GM23338 (cell line): Measurements from ENCODE around the gene RGMB. TPM values are rescaled to one million over a fixed set of nuclear protein-coding genes. Genes with fewer than 3 reads are reported as not detected.
A peak's percentile ranks its signal among the peaks of the same experiment; 100 is the strongest.

Source experiments
- ATAC-seq: fragments of 200-7000 bp; cut with Tn5 transposase; 3 replicates; pipeline ENCODE4 v1.9.1; 2020
- DNase-seq: peaks from one replicate; pipeline ENCODE4 v3.0.0-alpha.2; 2015; ENCODE audit warnings: low spot score
- H2AFZ ChIP-seq: fragments of 200-600 bp; sonication (generic); 2 replicates; pipeline ENCODE4 v1.8.0; 2016; ENCODE audit warnings: antibody characterized with exemption, mild to moderate bottlenecking, moderate library complexity
- H3F3A ChIP-seq: fragments of 200-600 bp; sonication (generic); replicated peaks from 2 replicates; pipeline ENCODE4 v1.8.0; 2017; ENCODE audit warnings: antibody characterized with exemption, mixed run types, low read depth
- H3K27ac ChIP-seq: fragments of 200-600 bp; sonication (generic); 2 replicates; pipeline ENCODE4 v1.6.1; 2016; ENCODE audit warnings: low read depth
- H3K27me3 ChIP-seq: fragments of 200-600 bp; sonication (generic); 2 replicates; pipeline ENCODE4 v1.8.0; 2016; ENCODE audit warnings: mild to moderate bottlenecking, mixed run types, moderate library complexity; ENCODE audit not compliant: insufficient read depth
- H3K36me3 ChIP-seq: fragments of 200-600 bp; sonication (generic); 2 replicates; pipeline ENCODE4 v1.8.0; 2016; ENCODE audit warnings: mild to moderate bottlenecking; ENCODE audit not compliant: insufficient read depth
- H3K4me1 ChIP-seq: fragments of 200-600 bp; sonication (generic); 2 replicates; pipeline ENCODE4 v1.8.0; 2016; ENCODE audit warnings: mild to moderate bottlenecking, moderate library complexity; ENCODE audit not compliant: insufficient read depth
- H3K4me2 ChIP-seq: fragments of 200-600 bp; sonication (generic); 2 replicates; pipeline ENCODE4 v1.7.1; 2017; ENCODE audit warnings: mixed run types
- H3K4me3 ChIP-seq: fragments of 200-600 bp; sonication (generic); 2 replicates; pipeline ENCODE4 v1.6.1; 2016; ENCODE audit warnings: mixed run types
- H3K79me2 ChIP-seq: fragments of 200-600 bp; sonication (generic); replicated peaks from 2 replicates; pipeline ENCODE4 v1.8.0; 2017; ENCODE audit warnings: mild to moderate bottlenecking; ENCODE audit not compliant: insufficient read depth
- H3K9me2 ChIP-seq: fragments of 200-600 bp; sonication (generic); 2 replicates; pipeline ENCODE4 v1.8.0; 2017; ENCODE audit not compliant: insufficient read depth
- H4K20me1 ChIP-seq: fragments of 200-600 bp; sonication (generic); replicated peaks from 2 replicates; pipeline ENCODE4 v1.8.0; 2017; ENCODE audit warnings: mild to moderate bottlenecking; ENCODE audit not compliant: insufficient read depth
- H3K27ac Mint-ChIP-seq: 2 replicates; pipeline ENCODE4 v1.8.0; 2020; ENCODE audit warnings: inconsistent platforms, mild to moderate bottlenecking, moderate library complexity, mixed read lengths
- H3K27me3 Mint-ChIP-seq: 3 replicates; pipeline ENCODE4 v1.8.0; 2022; ENCODE audit warnings: low read depth, mild to moderate bottlenecking, moderate library complexity, mixed read lengths, inconsistent platforms; ENCODE audit not compliant: insufficient read depth, poor library complexity
- H3K36me3 Mint-ChIP-seq: 3 replicates; pipeline ENCODE4 v1.8.0; 2021; ENCODE audit warnings: low read depth, mild to moderate bottlenecking, inconsistent platforms, moderate library complexity, mixed read lengths
- H3K4me1 Mint-ChIP-seq: 3 replicates; pipeline ENCODE4 v1.8.0; 2020; ENCODE audit warnings: mild to moderate bottlenecking, inconsistent platforms, mixed read lengths
- H3K4me3 Mint-ChIP-seq: 3 replicates; pipeline ENCODE4 v1.8.0; 2021; ENCODE audit warnings: moderate library complexity, mild to moderate bottlenecking, inconsistent platforms, mixed read lengths
- H3K9me3 Mint-ChIP-seq: 3 replicates; pipeline ENCODE4 v1.8.0; 2020; ENCODE audit warnings: moderate library complexity, mild to moderate bottlenecking, inconsistent platforms, mixed read lengths
- CREB1 ChIP-seq: fragments of 250-450 bp; sonication (Bioruptor Pico); IDR thresholded peaks from 2 replicates; pipeline ENCODE4 v1.5.0; 2020; ENCODE audit warnings: low read depth, mild to moderate bottlenecking, moderate library complexity
- EZH2 ChIP-seq: fragments of 200-600 bp; sonication (generic); IDR thresholded peaks from one replicate; pipeline ENCODE4 v1.8.0; 2017; ENCODE audit warnings: antibody characterized with exemption, mild to moderate bottlenecking, low read depth; ENCODE audit not compliant: unreplicated experiment
- EZH2phosphoT487 ChIP-seq: fragments of 200-600 bp; sonication (generic); IDR thresholded peaks from one replicate; pipeline ENCODE4 v1.8.1; 2018; ENCODE audit warnings: antibody characterized with exemption; ENCODE audit not compliant: unreplicated experiment
- NANOG ChIP-seq: IDR thresholded peaks from 2 replicates; pipeline ENCODE4 v1.6.1; 2016; ENCODE audit warnings: antibody characterized with exemption, borderline replicate concordance
- STAT1 ChIP-seq: IDR thresholded peaks from one replicate; pipeline ENCODE4 v1.6.1; 2016; ENCODE audit warnings: antibody characterized with exemption; ENCODE audit not compliant: unreplicated experiment
- polyA plus RNA-seq: library from polyadenylated mRNA; unstranded; fragments of >200 nt; fragmentation: Nextera tagmentation; extraction: Ambion mirVana; gene quantifications from 2 replicates; pipeline ENCODE4 v1.2.1, GENCODE V29; 2016
- total RNA-seq: library from RNA; depleted of rRNA; stranded (reverse); fragments of >200 nt; shearing (Covaris generic); gene quantifications from 2 replicates; pipeline ENCODE4 v1.2.3, GENCODE V29; 2014
- TF ChIP-seq, protein P1 (sequence below): fragments of 250-450 bp; sonication (Bioruptor Pico); IDR thresholded peaks from 2 replicates; pipeline ENCODE4 v1.5.0; 2020; ENCODE audit warnings: mild to moderate bottlenecking, moderate library complexity
- TF ChIP-seq, protein P2 (sequence below): IDR thresholded peaks from 2 replicates; pipeline ENCODE4 v1.6.1; 2016; ENCODE audit warnings: antibody characterized with exemption
- TF ChIP-seq, protein P3 (sequence below): IDR thresholded peaks from one replicate; pipeline ENCODE4 v1.6.1; 2018; ENCODE audit warnings: antibody characterized with exemption; ENCODE audit not compliant: unreplicated experiment

RGMB gene
- total and polyA plus RNA-seq, 2 experiments from 2014 or later = 21.7 to 34.3 TPM

DNA sequence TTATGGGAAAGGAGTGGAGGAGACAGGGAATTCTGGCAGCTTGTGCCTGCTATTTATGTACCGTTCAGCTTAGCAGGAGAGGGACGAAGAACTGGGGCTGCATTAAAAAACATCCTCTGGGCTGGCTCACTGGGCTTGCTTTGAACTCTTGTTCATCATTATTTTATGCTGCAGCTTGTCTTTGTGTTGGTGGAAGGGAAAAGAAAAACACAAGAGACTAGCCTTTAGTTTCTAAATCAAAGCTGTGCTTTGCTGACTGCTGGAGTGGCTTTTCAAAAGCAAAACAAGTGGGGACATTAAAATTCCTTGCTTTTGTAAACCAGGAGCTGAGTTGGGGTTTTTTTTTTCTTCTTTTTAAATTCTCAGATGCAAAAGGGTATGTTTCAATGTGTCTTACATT, 5.9 kb upstream of the RGMB start:
- Histone ChIP-seq H3K79me2 (no peaks in the 10 kb centered on the region), H3K36me3 (no peaks in the 10 kb centered on the region), H3F3A (peaks cover 11% of the 10 kb centered on the region; the same call in 1 of the 2 replicates), H4K20me1 (peaks cover 7% of the 10 kb centered on the region; the same call in 1 of the 2 replicates), H3K4me2 (peak overlapping the region; percentile 88), H3K27ac (peak overlapping the region; percentile 74), H3K27me3 (peaks cover 44% of the 10 kb centered on the region), H3K4me1 (peaks cover 18% of the 10 kb centered on the region), H2AFZ (no peak overlapping the region), H3K9me2 (no peaks in the 10 kb centered on the region), H3K4me3 (peak overlapping the region; percentile 75; the same call in 1 of the 2 replicates)
- Mint-ChIP-seq H3K9me3 (0 out of 3 replicates have a peak, but pooled peaks cover 2% of the 10 kb centered on the region), H3K27me3 (peaks cover 37% of the 10 kb centered on the region), H3K36me3 (no peaks in the 10 kb centered on the region; the same call in 2 of the 3 replicates), H3K4me1 (peaks cover 42% of the 10 kb centered on the region), H3K4me3 (peak overlapping the region; percentile 93), H3K27ac (no peak overlapping the region)
- DNase-seq (peak; percentile 62), ATAC-seq (no peak)
- peak; percentile 61; the same call in 1 of the 2 replicates for TF ChIP-seq NANOG
- TF ChIP-seq, protein P1, sequence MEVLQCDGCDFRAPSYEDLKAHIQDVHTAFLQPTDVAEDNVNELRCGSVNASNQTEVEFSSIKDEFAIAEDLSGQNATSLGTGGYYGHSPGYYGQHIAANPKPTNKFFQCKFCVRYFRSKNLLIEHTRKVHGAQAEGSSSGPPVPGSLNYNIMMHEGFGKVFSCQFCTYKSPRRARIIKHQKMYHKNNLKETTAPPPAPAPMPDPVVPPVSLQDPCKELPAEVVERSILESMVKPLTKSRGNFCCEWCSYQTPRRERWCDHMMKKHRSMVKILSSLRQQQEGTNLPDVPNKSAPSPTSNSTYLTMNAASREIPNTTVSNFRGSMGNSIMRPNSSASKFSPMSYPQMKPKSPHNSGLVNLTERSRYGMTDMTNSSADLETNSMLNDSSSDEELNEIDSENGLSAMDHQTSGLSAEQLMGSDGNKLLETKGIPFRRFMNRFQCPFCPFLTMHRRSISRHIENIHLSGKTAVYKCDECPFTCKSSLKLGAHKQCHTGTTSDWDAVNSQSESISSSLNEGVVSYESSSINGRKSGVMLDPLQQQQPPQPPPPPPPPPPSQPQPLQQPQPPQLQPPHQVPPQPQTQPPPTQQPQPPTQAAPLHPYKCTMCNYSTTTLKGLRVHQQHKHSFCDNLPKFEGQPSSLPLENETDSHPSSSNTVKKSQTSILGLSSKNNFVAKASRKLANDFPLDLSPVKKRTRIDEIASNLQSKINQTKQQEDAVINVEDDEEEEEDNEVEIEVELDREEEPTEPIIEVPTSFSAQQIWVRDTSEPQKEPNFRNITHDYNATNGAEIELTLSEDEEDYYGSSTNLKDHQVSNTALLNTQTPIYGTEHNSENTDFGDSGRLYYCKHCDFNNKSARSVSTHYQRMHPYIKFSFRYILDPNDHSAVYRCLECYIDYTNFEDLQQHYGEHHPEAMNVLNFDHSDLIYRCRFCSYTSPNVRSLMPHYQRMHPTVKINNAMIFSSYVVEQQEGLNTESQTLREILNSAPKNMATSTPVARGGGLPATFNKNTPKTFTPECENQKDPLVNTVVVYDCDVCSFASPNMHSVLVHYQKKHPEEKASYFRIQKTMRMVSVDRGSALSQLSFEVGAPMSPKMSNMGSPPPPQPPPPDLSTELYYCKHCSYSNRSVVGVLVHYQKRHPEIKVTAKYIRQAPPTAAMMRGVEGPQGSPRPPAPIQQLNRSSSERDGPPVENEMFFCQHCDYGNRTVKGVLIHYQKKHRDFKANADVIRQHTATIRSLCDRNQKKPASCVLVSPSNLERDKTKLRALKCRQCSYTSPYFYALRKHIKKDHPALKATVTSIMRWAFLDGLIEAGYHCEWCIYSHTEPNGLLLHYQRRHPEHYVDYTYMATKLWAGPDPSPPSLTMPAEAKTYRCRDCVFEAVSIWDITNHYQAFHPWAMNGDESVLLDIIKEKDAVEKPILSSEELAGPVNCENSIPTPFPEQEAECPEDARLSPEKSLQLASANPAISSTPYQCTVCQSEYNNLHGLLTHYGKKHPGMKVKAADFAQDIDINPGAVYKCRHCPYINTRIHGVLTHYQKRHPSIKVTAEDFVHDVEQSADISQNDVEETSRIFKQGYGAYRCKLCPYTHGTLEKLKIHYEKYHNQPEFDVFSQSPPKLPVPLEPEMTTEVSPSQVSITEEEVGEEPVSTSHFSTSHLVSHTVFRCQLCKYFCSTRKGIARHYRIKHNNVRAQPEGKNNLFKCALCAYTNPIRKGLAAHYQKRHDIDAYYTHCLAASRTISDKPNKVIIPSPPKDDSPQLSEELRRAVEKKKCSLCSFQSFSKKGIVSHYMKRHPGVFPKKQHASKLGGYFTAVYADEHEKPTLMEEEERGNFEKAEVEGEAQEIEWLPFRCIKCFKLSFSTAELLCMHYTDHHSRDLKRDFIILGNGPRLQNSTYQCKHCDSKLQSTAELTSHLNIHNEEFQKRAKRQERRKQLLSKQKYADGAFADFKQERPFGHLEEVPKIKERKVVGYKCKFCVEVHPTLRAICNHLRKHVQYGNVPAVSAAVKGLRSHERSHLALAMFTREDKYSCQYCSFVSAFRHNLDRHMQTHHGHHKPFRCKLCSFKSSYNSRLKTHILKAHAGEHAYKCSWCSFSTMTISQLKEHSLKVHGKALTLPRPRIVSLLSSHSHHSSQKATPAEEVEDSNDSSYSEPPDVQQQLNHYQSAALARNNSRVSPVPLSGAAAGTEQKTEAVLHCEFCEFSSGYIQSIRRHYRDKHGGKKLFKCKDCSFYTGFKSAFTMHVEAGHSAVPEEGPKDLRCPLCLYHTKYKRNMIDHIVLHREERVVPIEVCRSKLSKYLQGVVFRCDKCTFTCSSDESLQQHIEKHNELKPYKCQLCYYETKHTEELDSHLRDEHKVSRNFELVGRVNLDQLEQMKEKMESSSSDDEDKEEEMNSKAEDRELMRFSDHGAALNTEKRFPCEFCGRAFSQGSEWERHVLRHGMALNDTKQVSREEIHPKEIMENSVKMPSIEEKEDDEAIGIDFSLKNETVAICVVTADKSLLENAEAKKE (CRISPR knock-in tag) = no peak

DNA sequence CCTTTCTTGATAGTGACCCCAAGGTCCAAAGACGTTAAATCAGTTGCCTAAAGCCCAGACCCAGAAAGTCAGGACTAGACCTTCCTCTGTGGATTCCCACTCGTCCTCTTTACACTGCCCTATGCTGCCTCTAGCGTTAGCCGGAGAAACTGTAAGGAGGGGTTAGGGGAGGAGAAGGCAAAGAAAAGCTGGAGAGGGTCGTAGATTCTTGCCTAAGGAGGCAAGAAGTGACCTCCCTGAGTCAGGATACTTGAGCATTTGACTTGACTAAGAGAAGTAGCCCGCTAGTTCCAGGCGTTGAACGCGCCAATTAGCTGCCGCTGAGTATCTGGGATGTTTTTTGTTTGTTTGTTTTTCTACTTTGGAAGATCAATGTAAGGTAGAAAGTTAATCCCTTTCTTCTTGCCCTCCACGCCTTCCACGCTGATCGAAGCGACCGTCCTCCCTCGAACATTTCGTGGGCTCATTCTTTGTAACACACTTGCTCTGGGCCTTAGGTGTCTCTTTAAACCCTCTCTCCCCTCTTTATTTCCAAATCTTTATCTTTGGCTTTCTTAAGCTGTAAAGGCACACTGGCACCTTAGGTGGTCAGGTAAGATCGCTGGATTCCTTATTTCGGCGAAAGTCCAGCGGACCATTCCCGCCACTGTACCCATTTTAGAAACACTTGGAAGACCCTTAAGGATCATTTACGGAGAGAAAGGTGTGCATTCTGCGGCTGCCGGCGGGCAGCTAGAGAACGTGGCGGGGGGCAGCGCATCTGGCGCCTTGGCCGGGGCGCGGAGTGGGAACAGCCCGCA, 5.1 kb upstream of the RGMB start:
- H3K27ac Mint-ChIP-seq = no peak overlapping the region
- Histone ChIP-seq H3K4me2 (peak overlapping the region; percentile 88), H2AFZ (peak overlapping the region; percentile 44), H3K27me3 (peaks cover 45% of the 10 kb centered on the region), H4K20me1 (peaks cover 7% of the 10 kb centered on the region; the same call in 1 of the 2 replicates), H3K27ac (peak overlapping the region; percentile 74), H3F3A (peaks cover 12% of the 10 kb centered on the region; the same call in 1 of the 2 replicates), H3K9me2 (no peaks in the 10 kb centered on the region), H3K36me3 (no peaks in the 10 kb centered on the region), H3K79me2 (no peaks in the 10 kb centered on the region), H3K4me1 (peaks cover 18% of the 10 kb centered on the region), H3K4me3 (peak overlapping the region; percentile 75)
- peaks cover 41% of the 10 kb centered on the region for H3K4me1 Mint-ChIP-seq
- H3K9me3 Mint-ChIP-seq = peaks cover 2% of the 10 kb centered on the region; the same call in 1 of the 3 replicates
- peak overlapping the region; percentile 93 for H3K4me3 Mint-ChIP-seq
- ATAC-seq (peak; percentile 54), DNase-seq (peak; percentile 93)
- peaks cover 44% of the 10 kb centered on the region for H3K27me3 Mint-ChIP-seq
- no peaks in the 10 kb centered on the region; the same call in 2 of the 3 replicates for H3K36me3 Mint-ChIP-seq
- no peak for TF ChIP-seq CREB1 (CRISPR knock-in tag)
- TF ChIP-seq, protein P2, sequence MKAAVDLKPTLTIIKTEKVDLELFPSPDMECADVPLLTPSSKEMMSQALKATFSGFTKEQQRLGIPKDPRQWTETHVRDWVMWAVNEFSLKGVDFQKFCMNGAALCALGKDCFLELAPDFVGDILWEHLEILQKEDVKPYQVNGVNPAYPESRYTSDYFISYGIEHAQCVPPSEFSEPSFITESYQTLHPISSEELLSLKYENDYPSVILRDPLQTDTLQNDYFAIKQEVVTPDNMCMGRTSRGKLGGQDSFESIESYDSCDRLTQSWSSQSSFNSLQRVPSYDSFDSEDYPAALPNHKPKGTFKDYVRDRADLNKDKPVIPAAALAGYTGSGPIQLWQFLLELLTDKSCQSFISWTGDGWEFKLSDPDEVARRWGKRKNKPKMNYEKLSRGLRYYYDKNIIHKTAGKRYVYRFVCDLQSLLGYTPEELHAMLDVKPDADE = no peak
- TF ChIP-seq, protein P3, sequence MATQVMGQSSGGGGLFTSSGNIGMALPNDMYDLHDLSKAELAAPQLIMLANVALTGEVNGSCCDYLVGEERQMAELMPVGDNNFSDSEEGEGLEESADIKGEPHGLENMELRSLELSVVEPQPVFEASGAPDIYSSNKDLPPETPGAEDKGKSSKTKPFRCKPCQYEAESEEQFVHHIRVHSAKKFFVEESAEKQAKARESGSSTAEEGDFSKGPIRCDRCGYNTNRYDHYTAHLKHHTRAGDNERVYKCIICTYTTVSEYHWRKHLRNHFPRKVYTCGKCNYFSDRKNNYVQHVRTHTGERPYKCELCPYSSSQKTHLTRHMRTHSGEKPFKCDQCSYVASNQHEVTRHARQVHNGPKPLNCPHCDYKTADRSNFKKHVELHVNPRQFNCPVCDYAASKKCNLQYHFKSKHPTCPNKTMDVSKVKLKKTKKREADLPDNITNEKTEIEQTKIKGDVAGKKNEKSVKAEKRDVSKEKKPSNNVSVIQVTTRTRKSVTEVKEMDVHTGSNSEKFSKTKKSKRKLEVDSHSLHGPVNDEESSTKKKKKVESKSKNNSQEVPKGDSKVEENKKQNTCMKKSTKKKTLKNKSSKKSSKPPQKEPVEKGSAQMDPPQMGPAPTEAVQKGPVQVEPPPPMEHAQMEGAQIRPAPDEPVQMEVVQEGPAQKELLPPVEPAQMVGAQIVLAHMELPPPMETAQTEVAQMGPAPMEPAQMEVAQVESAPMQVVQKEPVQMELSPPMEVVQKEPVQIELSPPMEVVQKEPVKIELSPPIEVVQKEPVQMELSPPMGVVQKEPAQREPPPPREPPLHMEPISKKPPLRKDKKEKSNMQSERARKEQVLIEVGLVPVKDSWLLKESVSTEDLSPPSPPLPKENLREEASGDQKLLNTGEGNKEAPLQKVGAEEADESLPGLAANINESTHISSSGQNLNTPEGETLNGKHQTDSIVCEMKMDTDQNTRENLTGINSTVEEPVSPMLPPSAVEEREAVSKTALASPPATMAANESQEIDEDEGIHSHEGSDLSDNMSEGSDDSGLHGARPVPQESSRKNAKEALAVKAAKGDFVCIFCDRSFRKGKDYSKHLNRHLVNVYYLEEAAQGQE = no peak
- TF ChIP-seq EZH2 = no peak
- TF ChIP-seq EZH2phosphoT487 = no peak
- TF ChIP-seq NANOG = no peak
- no peak for TF ChIP-seq STAT1
